ENCODE results near the gene PPCS. TPM values are rescaled to one million over a fixed set of nuclear protein-coding genes. Genes with fewer than 3 reads are reported as not detected.

The PPCS gene
- total and polyA plus RNA-seq, 8 donors, result 59.0 to 72.9 (median 64.8) TPM

DNA sequence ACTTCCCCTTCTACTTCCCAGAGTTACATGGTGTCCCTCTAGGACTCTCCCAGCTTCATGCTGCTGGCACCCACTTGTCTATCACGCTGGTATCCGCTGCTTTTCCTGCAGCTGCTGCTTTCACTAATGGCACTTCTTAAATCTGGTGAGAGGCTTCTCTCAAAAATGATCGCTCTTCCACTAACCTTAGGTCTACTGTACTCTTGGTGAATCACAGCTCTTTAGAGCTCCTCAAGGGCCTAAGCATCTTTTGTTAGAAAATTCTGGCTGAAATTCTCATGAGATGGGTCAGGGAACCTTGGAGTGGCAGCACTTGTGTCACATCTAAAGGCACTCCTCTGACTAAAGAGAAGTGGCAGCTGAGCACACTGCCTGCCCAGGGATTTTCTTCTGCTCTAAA lies 32.7 kb upstream of the PPCS start:
- Histone ChIP-seq H3K27ac (no peak overlapping the region), H3K36me3 (no peaks in the 10 kb centered on the region), H3K4me1 (peaks cover 0 to 4% of the 10 kb centered on the region in 2 donors), H3K4me3 (no peak overlapping the region), H3K27me3 (no peaks in the 10 kb centered on the region), H3K9me3 (no peaks in the 10 kb centered on the region)
- TF ChIP-seq CTCF (IDR thresholded peaks at IDR 0.05), result no peak
- ATAC-seq (no peak), DNase-seq (no peak)
- intact Hi-C loops (cut with DNase I), result no loop called here

DNA sequence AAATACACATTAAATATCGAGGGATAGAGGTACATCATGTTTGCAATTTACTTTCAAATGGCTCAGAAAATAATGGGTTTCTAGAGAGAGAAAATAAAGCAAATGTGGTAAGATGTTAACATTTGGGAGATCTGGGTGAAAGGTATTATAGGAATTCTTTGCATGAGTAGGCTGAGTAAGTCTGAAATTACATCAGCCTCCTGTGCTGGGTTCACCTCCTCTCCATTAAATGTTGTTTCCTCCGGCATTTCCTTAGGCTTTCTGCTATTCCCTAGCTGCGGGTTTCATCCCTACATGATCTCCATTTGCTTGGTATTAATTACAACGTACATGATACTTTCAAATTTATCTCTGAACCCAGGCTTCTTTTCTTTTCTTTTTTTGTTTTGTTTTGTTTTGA lies 32.1 kb upstream of the PPCS start:
- no peak for TF ChIP-seq CTCF (IDR thresholded peaks at IDR 0.05)
- DNase-seq, result no peak

DNA sequence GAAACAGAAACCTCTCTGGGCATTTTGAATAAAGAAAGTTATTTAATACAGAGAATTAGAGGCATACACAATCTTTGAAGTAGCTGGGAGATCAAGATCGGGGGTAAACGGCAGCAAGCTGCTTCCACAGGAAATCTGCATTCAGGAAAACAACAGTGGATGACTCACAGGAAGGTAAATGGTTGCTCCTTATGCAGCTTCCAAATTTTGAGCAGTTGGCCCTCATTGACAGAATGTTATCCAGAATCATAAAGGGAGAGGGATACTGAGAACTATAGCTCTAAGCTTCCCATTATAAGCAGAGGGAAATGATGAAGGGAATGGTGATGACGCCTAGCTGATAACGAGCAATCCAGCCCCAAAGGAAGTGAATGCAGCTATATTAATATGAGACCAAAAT lies 29.1 kb upstream of the PPCS start:
- intact Hi-C loops (cut with DNase I), result no loop called here
- no peaks in the 10 kb centered on the region for H3K4me1 ChIP-seq
- H3K4me3 ChIP-seq, result no peak overlapping the region
- no peaks in the 10 kb centered on the region for H3K27me3 ChIP-seq
- ATAC-seq, result no peak
- TF ChIP-seq CTCF (IDR thresholded peaks at IDR 0.05), result no peak
- no peaks in the 10 kb centered on the region for H3K36me3 ChIP-seq
- H3K27ac ChIP-seq, result no peak overlapping the region
- H3K9me3 ChIP-seq, result no peaks in the 10 kb centered on the region
- DNase-seq, result no peak

More for the DNA sequence above, 32.1 kb upstream of the PPCS start:
- H3K36me3 ChIP-seq, result no peaks in the 10 kb centered on the region
- H3K27me3 ChIP-seq, result no peaks in the 10 kb centered on the region
- peaks cover 0 to 4% of the 10 kb centered on the region in 2 donors for H3K4me1 ChIP-seq
- ATAC-seq, result no peak
- H3K9me3 ChIP-seq, result no peaks in the 10 kb centered on the region
- H3K27ac ChIP-seq, result no peak overlapping the region
- H3K4me3 ChIP-seq, result no peak overlapping the region
- intact Hi-C loops (cut with DNase I), result no loop called here

DNA sequence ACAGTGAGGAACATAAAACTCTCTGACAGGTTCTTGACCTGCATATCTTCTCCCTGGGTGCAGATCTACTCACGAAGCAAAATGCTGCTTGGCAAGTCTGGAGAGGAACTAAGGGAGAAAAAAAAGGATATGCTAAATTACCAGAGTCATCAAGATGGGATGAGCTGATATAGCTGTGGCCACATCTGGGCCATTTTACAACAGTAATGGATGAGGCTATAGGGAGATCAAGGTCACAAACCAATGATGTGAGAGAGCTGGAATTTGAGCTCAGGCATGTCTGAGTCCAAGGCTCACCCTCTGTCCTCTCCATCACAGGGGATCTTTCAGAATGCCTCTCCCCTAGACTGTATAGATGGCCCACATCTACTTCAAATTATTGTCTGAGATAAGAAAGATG lies 26.7 kb upstream of the PPCS start:
- DNase-seq, result no peak
- no peak for ATAC-seq
- H3K9me3 ChIP-seq, result no peaks in the 10 kb centered on the region
- no peak for TF ChIP-seq CTCF (IDR thresholded peaks at IDR 0.05)
- H3K27me3 ChIP-seq, result no peaks in the 10 kb centered on the region
- no peak overlapping the region for H3K27ac ChIP-seq
- no peaks in the 10 kb centered on the region for H3K4me1 ChIP-seq
- H3K36me3 ChIP-seq, result no peaks in the 10 kb centered on the region
- intact Hi-C loops (cut with DNase I), result no loop called here
- H3K4me3 ChIP-seq, result no peak overlapping the region

- no peaks in the 10 kb centered on the region for H3K9me3 ChIP-seq
- no peaks in the 10 kb centered on the region for H3K4me1 ChIP-seq
- no peak overlapping the region for H3K27ac ChIP-seq
- no peak for DNase-seq
- no peaks in the 10 kb centered on the region for H3K27me3 ChIP-seq
- TF ChIP-seq CTCF (IDR thresholded peaks at IDR 0.05), result no peak
- H3K4me3 ChIP-seq, result no peak overlapping the region
- H3K36me3 ChIP-seq, result no peaks in the 10 kb centered on the region
- ATAC-seq, result no peak
- intact Hi-C loops (cut with DNase I), result no loop called here
Measured at GRCh38 chr1:42430286-42431135, 25.8 kb upstream of the PPCS start.

All from left lung (tissue), 10 donors.